Measurements from ENCODE around the gene COL4A2. TPM values are rescaled to one million over a fixed set of nuclear protein-coding genes. Genes with fewer than 3 reads are reported as not detected.

The COL4A2 gene
- total and polyA plus RNA-seq, 12 donors = 70.9 to 1,589 (median 171) TPM

DNA sequence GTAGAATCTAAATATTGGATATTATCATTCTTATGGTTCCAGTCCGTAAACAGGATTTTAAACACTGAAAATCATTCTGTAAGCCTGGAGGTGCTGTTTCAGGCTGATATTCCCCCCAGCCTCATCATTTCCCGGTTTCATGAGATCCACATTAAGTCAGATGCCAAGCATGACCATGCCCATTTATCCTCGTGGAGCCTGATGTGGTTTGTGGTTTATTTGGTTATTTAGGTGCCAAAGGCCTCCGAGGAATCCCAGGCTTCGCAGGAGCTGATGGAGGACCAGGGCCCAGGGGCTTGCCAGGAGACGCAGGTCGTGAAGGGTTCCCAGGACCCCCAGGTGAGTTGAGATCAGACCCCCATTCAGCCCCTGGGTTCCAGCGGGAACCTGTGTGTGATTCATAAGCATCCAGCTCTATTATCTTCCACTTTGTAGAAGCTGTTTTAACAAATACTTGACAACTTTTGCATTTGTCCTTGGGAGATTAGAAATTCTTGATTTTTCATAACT is 162.0 kb downstream of the COL4A2 start:
- H3K36me3 ChIP-seq (replicated peaks in 1 of 2) = peaks cover 0 to 29% of the 10 kb centered on the region in 2 donors
- DNase-seq = no peak
- no peak for TF ChIP-seq POLR2A (IDR thresholded peaks at IDR 0.05)
- TF ChIP-seq CTCF (IDR thresholded peaks at IDR 0.05) = no peak
- H3K27ac ChIP-seq = peak overlapping the region in 1 of 5 donors; percentile 22
- H3K9me3 ChIP-seq (replicated peaks in 1 of 3) = no peaks in the 10 kb centered on the region
- no peaks in the 10 kb centered on the region for H3K27me3 ChIP-seq
- 81 to 91% (median 82%) methylated on average over 8 of the region's 8 CpGs for WGBS, 4 donors
- no peak overlapping the region for H3K4me3 ChIP-seq
- intact Hi-C loops (cut with DNase I) = loop anchor here in 1 of 2 donors (10.0 kb wide), 1 partner anchor 106 kb away; no protein-coding TSS in a partner anchor
- H3K4me1 ChIP-seq (replicated peaks in 1 of 2) = peaks cover 3 to 5% of the 10 kb centered on the region in 2 donors

GRCh38 chr13:110469597-110469996 is 162.5 kb downstream of the COL4A2 start:
- DNase-seq = no peak
- Histone ChIP-seq H3K4me1 (replicated peaks in 1 of 2) (peaks cover 3 to 5% of the 10 kb centered on the region in 2 donors), H3K27me3 (no peaks in the 10 kb centered on the region), H3K4me3 (no peak overlapping the region), H3K9me3 (replicated peaks in 1 of 3) (no peaks in the 10 kb centered on the region), H3K36me3 (replicated peaks in 1 of 2) (peaks cover 0 to 29% of the 10 kb centered on the region in 2 donors), H3K27ac (peak overlapping the region in 1 of 5 donors; percentile 66)
- intact Hi-C loops (cut with DNase I) = loop anchor here in 1 of 2 donors (10.0 kb wide), 1 partner anchor 105 kb away; no protein-coding TSS in a partner anchor
- 76 to 83% (median 78%) methylated on average over 5 of the region's 5 CpGs for WGBS, 4 donors
- TF ChIP-seq CTCF (IDR thresholded peaks at IDR 0.05) (no peak), POLR2A (IDR thresholded peaks at IDR 0.05) (no peak)

- no peak for TF ChIP-seq POLR2A (IDR thresholded peaks at IDR 0.05)
- no peak for TF ChIP-seq CTCF (IDR thresholded peaks at IDR 0.05)
- WGBS, 4 donors = 62 to 76% (median 69%) methylated on average over 13 to 14 of the region's 14 CpGs
- Histone ChIP-seq H3K27ac (peak overlapping the region in 3 of 5 donors; percentile 21 to 74 (median 59)), H3K9me3 (replicated peaks in 1 of 3) (no peaks in the 10 kb centered on the region), H3K27me3 (no peaks in the 10 kb centered on the region), H3K36me3 (replicated peaks in 1 of 2) (peaks cover 0 to 31% of the 10 kb centered on the region in 2 donors), H3K4me1 (replicated peaks in 1 of 2) (peaks cover 3 to 5% of the 10 kb centered on the region in 2 donors), H3K4me3 (no peak overlapping the region)
- intact Hi-C loops (cut with DNase I) = no loop called here
- DNase-seq = peak in 4 of 7 donors; percentile 37 to 70 (median 46)
These were observed 163.4 kb downstream of the COL4A2 start for GRCh38 chr13:110470272-110471009.

GRCh38 chr13:110471156-110471832 is 164.2 kb downstream of the COL4A2 start:
- intact Hi-C loops (cut with DNase I) = no loop called here
- Histone ChIP-seq H3K9me3 (replicated peaks in 1 of 3) (no peaks in the 10 kb centered on the region), H3K27ac (peak overlapping the region in 3 of 5 donors; percentile 21 to 74 (median 59)), H3K4me3 (no peak overlapping the region), H3K36me3 (replicated peaks in 1 of 2) (peaks cover 0 to 31% of the 10 kb centered on the region in 2 donors), H3K27me3 (no peaks in the 10 kb centered on the region), H3K4me1 (replicated peaks in 1 of 2) (peaks cover 3 to 5% of the 10 kb centered on the region in 2 donors)
- TF ChIP-seq POLR2A (IDR thresholded peaks at IDR 0.05) (no peak), CTCF (IDR thresholded peaks at IDR 0.05) (no peak)
- 71 to 81% (median 74%) methylated on average over 13 to 14 of the region's 14 CpGs for WGBS, 4 donors
- peak in 6 of 7 donors; percentile 22 to 65 (median 34) for DNase-seq
